K562 (cell line): ENCODE measurements around the gene SPTA1. TPM values are rescaled to one million over a fixed set of nuclear protein-coding genes. Genes with fewer than 3 reads are reported as not detected.

Experiments
- AFF1 ChIP-seq, 2 experiments: fragments of 450-650 bp; IDR thresholded peaks; 2 replicates each; pipeline ENCODE4 v1.6.1; 2018; ENCODE audit warnings: mild to moderate bottlenecking in 2 of 2, low read depth in 1 of 2; ENCODE audit not compliant: partially characterized antibody in 2 of 2
- CREB5 ChIP-seq: fragments of 250-450 bp; sonication (Bioruptor Pico); IDR thresholded peaks from 2 replicates; pipeline ENCODE4 v1.5.0; 2020; ENCODE audit warnings: mild to moderate bottlenecking
- DPF2 ChIP-seq: fragments of 450-650 bp; IDR thresholded peaks from 2 replicates; pipeline ENCODE4 v1.6.1; 2016
- EHMT2 ChIP-seq: fragments of 450-650 bp; IDR thresholded peaks from 2 replicates; pipeline ENCODE4 v1.6.1; 2018; ENCODE audit warnings: antibody characterized with exemption
- HDAC1 ChIP-seq, 2 experiments: fragments of 450-650 bp; IDR thresholded peaks; 2 replicates each; pipeline ENCODE4 v1.6.1; 2016 to 2017; ENCODE audit warnings: inconsistent platforms in 1 of 2, mild to moderate bottlenecking in 1 of 2, moderate library complexity in 1 of 2
- ILF3 ChIP-seq: fragments of 450-650 bp; IDR thresholded peaks from 2 replicates; pipeline ENCODE4 v1.6.1; 2018; ENCODE audit warnings: antibody characterized with exemption, mild to moderate bottlenecking, moderate library complexity, borderline replicate concordance
- IRF1 ChIP-seq: sonication (generic); formaldehyde crosslinking; IDR thresholded peaks from 2 replicates; pipeline ENCODE4 v1.8.0; 2022; ENCODE audit warnings: missing genetic modification reagents, mild to moderate bottlenecking, borderline replicate concordance
- NCOR1 ChIP-seq: fragments of 450-650 bp; IDR thresholded peaks from 2 replicates; pipeline ENCODE4 v1.6.1; 2016; ENCODE audit warnings: mild to moderate bottlenecking, moderate library complexity
- POLR2A ChIP-seq: fragments of 450-650 bp; conservative IDR thresholded peaks from 2 replicates; pipeline ENCODE4 v1.6.1; 2016
- PRDM10 ChIP-seq: fragments of 450-650 bp; IDR thresholded peaks from 2 replicates; pipeline ENCODE4 v1.6.1; 2018; ENCODE audit not compliant: partially characterized antibody
- SMARCE1 ChIP-seq: fragments of 450-650 bp; IDR thresholded peaks from 2 replicates; pipeline ENCODE4 v1.7.1; 2016; ENCODE audit warnings: mild to moderate bottlenecking
- TAL1 ChIP-seq: fragments of 450-650 bp; IDR thresholded peaks from 2 replicates; pipeline ENCODE4 v1.6.1; 2016; ENCODE audit warnings: mild to moderate bottlenecking
- ZNF121 ChIP-seq: sonication (generic); formaldehyde crosslinking; conservative IDR thresholded peaks from 2 replicates; pipeline ENCODE4 v1.8.0; 2022; ENCODE audit warnings: missing genetic modification reagents
- polyA plus RNA-seq, 8 experiments: library from polyadenylated mRNA; depleted of rRNA in 4 of 8; stranded (reverse) in 5 of 8; unstranded in 3 of 8; fragments of >200 nt; fragmentation: Nextera tagmentation in 2 of 8; fragmentation: Illumina TruSeq in 1 of 8; extraction: Ambion mirVana in 2 of 8; extraction: Trizol in 1 of 8; gene quantifications; 2 replicates each; pipeline versions ENCODE4 v1.2.1 to v1.2.3, GENCODE V29; 2011 to 2014; ENCODE audit warnings: inconsistent platforms in 1 of 8, missing spikeins in 1 of 8
- total RNA-seq, 7 experiments: library from RNA; depleted of rRNA in 6 of 7; stranded (reverse); fragments of >200 nt in 6 of 7; fragmentation: Illumina TruSeq in 2 of 7; extraction: Trizol in 2 of 7; gene quantifications; 2 replicates each; pipeline versions ENCODE4 v1.2.1 to v1.2.3, GENCODE V29; 2011 to 2021; ENCODE audit warnings: low replicate concordance in 1 of 7

SPTA1 gene
- total and polyA plus RNA-seq, 9 of the 15 experiments (the other 6 are each of a cell fraction or from before 2014, with no cell fraction given) = 11.0 to 62.1 (median 45.9) TPM

- TF ChIP-seq AFF1 (IDR thresholded peaks at IDR 0.05; ENCODE audit: low read depth in 1 of 2, partially characterized antibody in 2 of 2) (peak; percentile 64 to 76), TAL1 (peak; percentile 78), ILF3 (no peak), NCOR1 (peak; percentile 71), SMARCE1 (peak; percentile 88), ZNF121 (CRISPR knock-in tag) (no peak), IRF1 (CRISPR knock-in tag) (no peak), HDAC1 (IDR thresholded peaks at IDR 0.05) (peak in 1 of 2 experiments; percentile 74; a peak in 2 of 4 replicates), PRDM10 (peak; percentile 63), DPF2 (peak; percentile 96), CREB5 (CRISPR knock-in tag) (no peak), EHMT2 (peak; percentile 73; the same call in 1 of the 2 replicates), POLR2A (peak; percentile 77)
These were observed at the start of gene SPTA1 (continued) for GRCh38 chr1:158686111-158687009.
